GM11168 (cell line): ENCODE measurements around the gene HSPA1L.
"Not testable (repeated sequence)": the region's sequence is repeated elsewhere in the genome, so short reads cannot be mapped to it uniquely, and the experiment has no call there.

Experiments used
- in situ Hi-C: fragments of 300-500 bp; cut with MboI; formaldehyde crosslinking; loops from one replicate; pipeline ENCODE4 v1.12.0; 2022; ENCODE audit warnings: low sequenced_read_pairs; ENCODE audit not compliant: unreplicated experiment

Gene HSPA1L

DNA sequence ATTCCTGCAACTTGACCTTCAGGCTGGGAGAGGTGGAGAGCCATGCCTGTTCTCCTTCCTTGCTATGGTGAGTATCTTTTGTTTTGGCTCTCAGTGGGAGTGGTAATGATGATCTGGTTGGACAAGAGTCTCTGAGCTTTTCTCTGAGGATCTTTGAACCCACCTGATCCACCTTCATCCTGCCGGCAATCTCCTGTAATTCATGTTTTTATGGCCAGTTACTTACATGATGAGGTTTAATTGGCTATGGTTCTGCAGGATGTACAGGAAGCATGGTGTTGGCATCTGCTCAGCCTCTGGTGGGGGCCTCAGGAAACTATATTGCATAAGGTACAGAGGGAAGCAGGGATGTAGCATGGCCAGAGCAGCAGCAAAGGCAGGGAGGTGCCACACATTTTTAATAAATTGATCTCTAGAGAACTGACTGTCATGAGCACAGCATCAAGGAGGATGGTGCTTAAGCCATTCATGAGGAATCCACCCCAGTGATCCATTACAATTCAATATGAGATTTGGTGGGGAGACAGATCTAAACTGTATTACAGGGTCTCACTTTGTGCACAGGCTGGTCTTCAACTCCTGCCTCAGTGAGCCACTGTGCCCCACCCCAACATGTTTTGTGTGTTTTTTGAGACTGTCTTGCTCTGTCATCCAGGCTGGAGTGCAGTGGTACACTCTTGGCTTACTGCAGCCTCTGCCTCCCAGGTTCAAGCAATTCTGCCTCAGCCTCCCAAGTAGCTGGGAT is 22.5 kb upstream of the HSPA1L start:
- in situ Hi-C loops, result loop anchor here (5.0 to 10.0 kb wide), 2 partner anchors 35 to 103 kb away; partner anchors contain the start of gene CLIC1

DNA sequence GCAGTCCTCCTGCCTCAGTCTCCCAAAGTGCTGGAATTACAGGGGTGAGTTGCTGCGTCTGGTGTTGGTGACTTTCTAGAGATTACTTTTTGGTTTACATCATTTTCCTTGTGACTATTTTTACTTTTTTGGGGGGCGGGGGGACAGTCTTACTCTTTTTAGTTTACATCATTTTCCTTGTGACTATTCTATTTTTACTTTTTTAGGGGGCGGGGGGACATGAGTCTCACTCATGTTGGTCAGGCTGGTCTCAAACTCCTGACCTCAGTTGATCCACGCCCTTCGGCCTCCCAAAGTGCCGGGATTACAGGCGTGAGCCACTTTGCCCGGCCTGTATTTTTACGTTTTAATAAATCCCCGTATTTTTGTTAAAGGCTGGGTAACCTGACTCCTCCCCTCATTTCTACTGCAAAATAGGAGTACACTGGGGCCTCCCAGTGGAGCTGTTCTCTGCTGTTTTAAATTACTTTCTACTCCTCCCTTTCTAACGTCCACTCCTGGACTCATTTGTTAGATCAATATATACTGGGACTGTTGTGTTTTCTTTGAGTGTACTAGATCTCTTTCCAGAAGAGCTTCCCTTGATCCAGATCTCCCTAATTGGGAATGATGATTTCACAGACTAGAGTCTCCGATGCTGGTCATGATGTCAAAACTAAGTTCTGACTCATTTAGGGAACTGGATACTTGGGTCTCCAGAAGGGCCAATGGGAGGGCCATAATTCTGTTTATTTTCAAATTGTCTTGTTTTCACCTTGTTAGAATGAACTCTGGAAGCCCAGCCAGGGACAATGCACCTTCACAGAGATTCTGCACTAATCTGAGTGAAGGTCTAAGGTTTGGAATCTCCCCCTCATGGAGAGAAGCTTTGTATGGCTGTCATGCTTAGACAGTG is 21.6 kb upstream of the HSPA1L start:
- in situ Hi-C loops, result loop anchor here (5.0 to 10.0 kb wide), 2 partner anchors 36 to 102 kb away; partner anchors contain the start of gene CLIC1

DNA sequence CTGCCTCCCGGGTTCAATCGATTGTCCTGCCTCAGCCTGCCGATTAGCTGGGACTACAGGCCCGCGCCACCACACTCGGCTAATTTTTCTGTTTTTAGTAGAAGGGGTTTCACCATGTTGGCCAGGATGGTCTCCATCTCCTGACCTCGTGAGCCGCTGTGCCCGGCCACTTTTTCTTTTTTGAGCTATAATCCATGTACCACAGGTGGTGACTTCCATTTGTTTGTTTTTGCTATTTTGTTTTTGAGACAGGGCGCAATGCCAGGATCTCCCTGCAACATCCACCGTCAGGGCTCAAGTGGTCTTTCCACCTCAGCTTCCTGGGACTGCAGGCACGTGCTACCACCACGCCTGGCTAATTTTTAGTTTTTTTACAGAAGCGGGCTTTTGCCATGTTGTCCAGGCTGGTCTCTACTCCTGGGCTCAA is 21.0 kb upstream of the HSPA1L start:
- in situ Hi-C loops, result loop anchor here (5.0 to 10.0 kb wide), 2 partner anchors 36 to 101 kb away; partner anchors contain the start of gene CLIC1

DNA sequence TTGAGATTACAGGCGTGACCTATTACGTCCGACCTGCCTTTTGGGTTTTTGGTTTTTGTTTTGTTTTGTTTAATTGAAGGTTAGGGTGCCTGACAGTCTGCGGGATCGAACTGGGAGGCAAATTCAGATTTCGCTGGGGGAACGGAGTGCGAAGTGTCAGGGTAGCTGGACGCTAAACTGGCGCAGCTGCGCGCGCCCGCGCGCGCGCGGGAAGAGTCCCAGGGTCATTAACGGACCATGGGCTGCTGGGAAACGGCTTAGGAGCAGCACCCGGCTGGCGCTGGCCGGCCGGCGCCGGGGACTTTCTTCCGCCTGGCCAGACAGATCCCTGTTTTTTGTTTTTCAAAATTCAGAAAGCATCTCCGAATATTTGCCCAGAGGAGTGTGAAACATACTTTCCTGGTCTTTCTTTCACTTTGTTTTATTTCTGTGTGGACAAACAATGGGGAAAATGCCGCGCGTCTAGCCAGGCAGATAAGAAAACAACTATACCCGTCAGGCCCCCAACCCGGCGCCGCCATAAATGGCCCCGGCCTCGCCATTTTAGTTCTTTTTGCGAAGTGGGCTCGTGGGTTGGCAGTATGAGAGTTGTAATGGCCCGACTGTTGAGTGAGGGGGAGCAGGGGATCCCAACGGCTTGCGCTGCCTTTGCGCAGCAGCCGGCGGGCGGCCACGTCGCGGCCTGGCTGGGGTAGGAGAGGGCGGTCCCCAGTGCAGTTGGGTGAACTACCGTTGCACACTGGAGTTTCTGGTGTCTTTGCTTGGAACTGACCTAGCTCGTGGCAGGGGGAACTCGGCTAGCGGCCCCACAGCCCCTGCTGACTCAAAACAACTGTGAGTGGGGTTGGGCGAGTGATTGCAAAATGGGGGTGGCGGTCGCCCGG is 19.5 kb upstream of the HSPA1L start:
- in situ Hi-C loops, result loop anchor here (5.0 to 10.0 kb wide), 2 partner anchors 38 to 100 kb away; partner anchors contain the start of gene CLIC1

DNA sequence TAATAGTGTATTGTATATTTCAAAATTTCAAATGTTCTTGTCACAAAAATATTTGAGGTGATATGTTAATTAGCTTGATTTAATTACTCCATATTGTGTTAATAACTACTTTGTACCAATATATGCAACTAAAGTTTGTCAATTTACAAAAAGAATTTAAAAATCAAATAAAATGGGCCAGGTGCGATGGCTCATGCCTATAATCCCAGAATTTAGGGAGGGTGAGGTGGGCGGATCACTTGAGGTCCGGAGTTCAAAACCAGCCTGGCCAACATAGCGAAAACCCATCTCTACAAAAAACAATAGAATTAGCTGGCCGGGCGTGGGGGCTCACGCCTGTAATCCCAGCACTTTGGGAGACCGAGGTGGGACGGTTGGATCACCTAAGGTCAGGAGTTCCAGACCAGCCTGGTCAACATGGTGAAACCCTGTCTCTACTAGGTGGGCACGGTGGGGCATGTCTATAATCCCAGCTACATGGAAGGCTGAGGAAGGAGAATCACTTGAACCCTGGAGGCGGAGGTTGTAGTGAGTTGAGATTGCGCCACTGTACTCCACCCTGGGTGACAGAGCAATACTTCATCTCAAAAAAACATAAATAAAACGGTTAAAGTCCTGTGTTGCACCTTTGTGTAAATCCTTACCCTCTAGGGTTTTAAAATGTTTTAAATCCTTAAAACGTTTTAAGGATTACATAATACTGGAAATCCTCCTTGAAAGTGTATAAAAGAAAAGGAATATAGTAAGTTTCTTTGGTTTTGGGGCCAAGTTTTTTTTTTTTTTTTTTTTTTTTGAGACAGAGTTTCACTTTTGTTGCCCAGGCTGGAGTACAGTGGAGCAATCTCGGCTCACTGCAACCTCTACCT is 16.5 kb upstream of the HSPA1L start:
- in situ Hi-C loops, result loop anchor here (10.0 kb wide), 1 partner anchor 97 kb away; the partner anchor contains the start of gene CLIC1

DNA sequence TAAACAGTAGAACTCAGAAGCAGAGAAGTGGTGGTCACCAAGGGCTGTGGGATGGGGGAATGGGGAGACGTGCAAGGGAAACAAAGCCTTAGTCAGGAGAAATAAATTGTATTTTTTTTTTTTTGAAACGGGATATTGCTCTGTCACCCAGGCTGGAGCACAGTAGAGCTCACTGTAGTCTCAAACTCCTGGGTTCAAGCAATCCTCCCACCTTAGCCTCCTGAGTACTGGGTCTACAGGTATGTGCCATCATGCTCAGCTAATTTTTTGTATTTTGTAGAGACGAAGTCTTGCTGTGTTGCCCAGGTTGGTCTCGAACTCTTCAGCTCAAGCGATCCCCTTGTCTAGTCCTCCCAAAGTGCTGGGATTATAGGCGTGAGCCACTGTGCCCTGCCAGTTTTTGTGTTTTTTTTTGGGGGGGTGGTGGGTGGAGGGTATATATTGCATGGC is 15.8 kb upstream of the HSPA1L start:
- in situ Hi-C loops, result loop anchor here (10.0 kb wide), 1 partner anchor 96 kb away; the partner anchor contains the start of gene CLIC1

DNA sequence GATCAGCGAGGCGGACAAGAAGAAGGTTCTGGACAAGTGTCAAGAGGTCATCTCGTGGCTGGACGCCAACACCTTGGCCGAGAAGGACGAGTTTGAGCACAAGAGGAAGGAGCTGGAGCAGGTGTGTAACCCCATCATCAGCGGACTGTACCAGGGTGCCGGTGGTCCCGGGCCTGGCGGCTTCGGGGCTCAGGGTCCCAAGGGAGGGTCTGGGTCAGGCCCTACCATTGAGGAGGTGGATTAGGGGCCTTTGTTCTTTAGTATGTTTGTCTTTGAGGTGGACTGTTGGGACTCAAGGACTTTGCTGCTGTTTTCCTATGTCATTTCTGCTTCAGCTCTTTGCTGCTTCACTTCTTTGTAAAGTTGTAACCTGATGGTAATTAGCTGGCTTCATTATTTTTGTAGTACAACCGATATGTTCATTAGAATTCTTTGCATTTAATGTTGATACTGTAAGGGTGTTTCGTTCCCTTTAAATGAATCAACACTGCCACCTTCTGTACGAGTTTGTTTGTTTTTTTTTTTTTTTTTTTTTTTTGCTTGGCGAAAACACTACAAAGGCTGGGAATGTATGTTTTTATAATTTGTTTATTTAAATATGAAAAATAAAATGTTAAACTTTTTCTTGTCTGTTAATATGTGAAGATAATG is 14.7 kb upstream of the HSPA1L start:
- in situ Hi-C loops, result loop anchor here (10.0 kb wide), 1 partner anchor 95 kb away; the partner anchor contains the start of gene CLIC1

DNA sequence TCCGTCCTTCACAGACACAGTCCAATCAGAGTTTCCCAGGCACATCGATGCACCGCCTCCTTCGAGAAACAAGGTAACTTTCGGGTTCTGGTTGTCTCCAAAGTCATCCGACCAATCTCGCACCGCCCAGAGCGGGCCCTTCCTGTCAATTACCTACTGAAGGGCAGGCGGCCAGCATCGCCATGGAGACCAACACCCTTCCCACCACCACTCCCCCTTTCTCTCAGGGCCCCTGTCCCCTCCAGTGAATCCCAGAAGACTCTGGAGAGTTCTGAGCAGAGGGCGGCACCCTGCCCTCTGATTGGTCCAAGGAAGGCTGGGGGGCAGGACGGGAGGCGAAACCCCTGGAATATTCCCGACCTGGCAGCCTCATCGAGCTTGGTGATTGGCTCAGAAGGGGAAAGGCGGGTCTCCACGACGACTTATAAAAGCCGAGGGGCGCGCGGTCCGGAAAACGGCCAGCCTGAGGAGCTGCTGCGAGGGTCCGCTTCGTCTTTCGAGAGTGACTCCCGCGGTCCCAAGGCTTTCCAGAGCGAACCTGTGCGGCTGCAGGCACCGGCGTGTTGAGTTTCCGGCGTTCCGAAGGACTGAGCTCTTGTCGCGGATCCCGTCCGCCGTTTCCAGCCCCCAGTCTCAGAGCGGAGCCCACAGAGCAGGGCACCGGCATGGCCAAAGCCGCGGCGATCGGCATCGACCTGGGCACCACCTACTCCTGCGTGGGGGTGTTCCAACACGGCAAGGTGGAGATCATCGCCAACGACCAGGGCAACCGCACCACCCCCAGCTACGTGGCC is 12.4 kb upstream of the HSPA1L start, which contains the start of gene HSPA1B:
HSPA1B (plus strand) TSS at position 453 of the 794 bp plus-strand sequence; CDS start at position 666, 213 bp downstream.
- in situ Hi-C loops, result no loop called here

DNA sequence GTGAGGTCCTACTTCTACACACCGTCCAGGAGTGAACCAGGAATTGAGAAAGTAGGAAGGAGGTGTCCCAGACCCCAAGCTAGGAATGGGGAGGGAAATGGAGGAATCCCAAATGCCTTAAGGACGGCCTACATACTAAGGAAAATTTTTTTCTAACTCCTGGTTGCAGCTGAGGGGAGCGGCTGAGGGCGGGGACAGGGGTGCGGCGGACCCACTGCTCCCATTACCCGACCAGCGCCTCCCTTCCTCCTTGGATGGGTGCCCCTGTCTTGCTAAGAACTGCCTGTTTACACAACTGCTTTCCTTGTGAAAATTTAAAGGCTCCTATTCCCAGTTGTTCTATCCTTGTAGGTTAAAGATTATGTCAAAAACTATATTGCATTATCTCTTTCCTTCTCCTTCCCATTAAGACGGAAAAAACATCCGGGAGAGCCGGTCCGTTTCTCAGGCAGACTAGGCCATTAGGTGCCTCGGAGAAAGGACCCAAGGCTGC is 11.8 kb upstream of the HSPA1L start:
- in situ Hi-C loops, result no loop called here

DNA sequence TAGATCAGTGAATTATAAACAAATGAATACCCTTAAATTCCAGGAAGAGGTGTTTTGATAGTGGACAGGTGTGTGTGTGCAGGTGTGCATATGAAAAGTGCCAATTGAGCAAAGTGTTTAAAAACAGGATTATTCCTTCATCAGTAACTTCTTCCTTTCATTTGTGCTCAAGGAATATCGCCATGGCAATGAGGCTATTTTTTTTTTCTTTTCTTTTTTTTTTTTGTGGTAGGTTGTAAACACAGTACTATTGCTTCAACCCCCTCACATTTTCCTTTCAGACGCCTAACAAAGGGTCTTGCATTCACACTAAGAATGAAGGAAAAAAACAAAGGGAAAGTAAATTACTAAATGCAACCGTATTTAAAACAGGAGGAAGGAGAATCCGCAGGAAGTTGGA is 10.5 kb upstream of the HSPA1L start:
- in situ Hi-C loops, result no loop called here

DNA sequence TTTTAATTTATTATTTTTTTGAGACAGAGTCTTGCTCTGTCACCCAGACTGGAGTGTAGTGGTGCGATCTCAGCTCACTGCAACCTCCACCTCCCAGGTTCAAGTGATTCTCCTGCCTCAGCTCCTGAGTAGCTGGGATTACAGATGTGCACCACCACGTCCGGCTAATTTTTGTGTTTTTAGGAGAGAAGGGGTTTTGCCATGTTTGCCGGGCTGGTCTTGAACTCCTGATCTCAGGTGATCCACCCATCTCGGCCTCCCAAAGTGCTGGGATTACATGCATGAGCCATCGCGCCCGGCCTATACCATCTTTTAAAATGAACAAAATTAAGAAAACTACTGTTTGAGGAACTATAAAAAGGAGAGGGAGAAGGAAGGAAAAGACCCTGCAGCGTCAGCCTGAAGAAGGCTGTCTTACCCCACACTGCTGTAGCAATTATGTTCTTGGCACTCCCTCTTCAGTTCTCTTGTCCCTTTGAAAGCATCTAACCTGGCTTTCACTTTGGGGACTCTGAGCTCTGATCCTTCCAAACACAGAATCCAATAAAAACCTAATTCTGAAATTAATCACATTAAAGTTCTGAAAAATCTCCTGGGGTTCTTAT is 8.6 kb upstream of the HSPA1L start:
- in situ Hi-C loops, result not testable (repeated sequence)

DNA sequence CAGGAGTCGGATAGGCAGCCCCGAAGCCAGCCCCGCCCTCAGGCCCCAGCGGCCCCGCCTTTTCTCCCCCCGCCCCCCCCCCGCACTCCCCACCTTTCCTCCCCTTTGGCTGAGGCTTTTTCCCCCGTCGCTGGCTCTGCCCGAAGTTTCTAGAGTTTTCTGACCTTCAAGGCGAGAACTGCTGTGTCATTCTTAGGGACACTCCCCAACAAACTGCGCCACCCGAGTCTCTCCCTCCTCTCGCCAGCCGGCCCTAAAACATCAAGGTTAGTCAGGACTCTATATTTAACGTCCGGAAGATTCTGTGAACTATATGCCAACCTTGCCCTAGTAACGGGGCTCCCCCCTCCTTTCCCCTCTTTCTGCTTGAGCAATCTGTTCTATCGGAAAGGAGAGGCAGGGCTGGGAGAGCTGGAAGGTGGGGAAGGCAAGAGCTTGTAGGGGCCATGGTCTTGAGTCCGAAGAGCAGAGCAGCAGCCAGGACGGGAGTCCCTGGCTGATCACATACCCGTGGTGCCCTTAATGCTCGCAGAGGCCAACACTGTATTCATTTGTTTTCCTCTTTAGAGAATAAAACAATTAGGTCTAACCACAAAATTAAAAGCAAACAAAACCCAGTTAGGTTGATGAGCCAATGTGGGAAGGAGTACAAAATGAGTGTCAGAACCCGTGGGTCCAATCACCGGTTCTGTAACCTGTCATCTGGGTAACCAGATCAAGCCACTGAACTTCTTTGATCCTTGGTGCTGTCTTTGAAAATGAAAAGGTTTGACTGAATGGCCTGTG is 7.1 kb upstream of the HSPA1L start:
- in situ Hi-C loops, result no loop called here

DNA sequence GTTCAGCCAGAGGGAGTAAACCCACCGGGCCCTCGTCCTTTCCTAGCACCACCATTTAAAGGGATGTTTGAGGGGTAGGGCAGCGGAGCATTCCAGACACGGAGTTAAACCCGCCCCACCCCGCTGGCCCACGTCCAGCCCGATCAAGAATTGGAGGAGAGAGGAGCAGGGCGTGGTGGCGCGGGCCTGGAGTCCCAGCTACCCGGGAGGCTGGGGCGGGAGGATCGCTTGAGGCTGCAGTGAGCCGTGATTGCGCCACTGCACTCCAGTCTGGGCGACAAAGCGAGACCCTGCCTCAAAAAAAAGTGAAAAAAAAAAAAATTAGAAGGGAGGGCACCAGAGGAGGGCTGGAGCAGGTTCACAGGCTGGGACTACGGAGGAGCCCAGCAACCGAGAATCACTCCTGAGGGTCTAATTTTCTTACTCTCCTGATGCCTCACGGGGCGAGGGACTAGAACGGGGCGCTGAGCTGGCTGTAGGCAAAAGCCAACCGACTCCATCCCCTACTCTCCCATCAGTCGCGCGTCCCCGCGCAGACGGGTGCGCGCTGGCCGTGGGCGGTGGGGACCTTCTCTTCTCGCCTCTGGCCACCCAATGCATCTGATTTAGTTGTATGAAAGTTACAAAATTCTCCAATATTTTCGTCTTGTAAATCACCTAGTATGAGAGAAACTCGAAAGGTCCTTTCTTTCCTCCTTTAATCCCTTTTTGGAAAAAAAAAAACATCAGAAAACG is 6.4 kb upstream of the HSPA1L start:
- in situ Hi-C loops, result no loop called here

DNA sequence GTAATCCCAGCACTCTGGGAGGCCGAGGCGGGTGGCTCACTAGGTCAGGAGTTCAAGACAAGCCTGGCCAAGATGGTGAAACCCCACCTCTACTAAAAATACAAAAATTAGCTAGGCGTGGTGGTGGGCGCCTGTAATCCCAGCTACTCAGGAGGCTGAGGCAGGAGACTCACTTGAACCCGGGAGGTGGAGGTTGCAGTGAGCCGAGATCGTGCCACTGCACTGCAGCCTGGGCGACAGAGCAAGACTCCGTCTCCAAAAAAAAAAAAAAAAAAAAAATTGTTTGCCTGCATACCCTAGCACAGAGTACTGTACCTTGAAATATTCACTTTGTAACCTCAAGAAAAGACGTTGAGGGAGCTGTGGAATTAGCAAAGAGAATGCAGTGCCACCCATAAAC is 5.3 kb upstream of the HSPA1L start:
- in situ Hi-C loops, result not testable (repeated sequence)

DNA sequence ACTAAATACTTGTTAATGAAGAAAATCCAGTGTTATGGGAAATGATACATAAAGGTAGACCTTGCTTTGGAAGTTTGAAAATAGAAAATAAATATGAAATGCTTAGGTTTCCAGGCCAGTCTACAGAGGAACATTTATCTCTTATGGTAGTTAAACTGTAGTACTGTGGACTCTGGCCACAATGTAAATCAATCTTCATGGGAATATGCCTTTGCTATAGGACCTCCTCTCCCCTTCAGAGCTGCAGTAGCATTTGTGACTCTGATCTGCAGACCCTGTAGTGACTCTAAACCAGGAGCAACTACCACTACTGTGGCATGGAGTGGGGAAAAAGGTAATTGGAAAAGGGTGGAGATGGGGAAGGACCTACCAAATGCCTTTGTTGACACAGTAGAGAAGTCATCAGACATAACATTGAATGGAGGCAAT is 4.8 kb upstream of the HSPA1L start:
- in situ Hi-C loops, result no loop called here
